NAMALWA (cell line): ENCODE measurements around the gene LBH.

Experiments
- DNase-seq: peaks from one replicate; pipeline ENCODE4 v3.0.0-alpha.2; 2015; ENCODE audit warnings: low spot score

LBH gene

GRCh38 chr2:30306522-30306921 lies 75.2 kb downstream of the LBH start:
- no peak for DNase-seq

- DNase-seq: no peak
Observed at GRCh38 chr2:30308280-30308679, 76.9 kb downstream of the LBH start.
